HCT116 (cell line): ENCODE results near the gene ZNF432. TPM values are rescaled to one million over a fixed set of nuclear protein-coding genes. Genes with fewer than 3 reads are reported as not detected.

Experiments used
- ATAC-seq: fragments of 200-7000 bp; cut with Tn5 transposase; 2 replicates; pipeline ENCODE4 v1.9.1; 2020; ENCODE audit warnings: mild to moderate bottlenecking, moderate library complexity
- BruUV-seq: library from RNA; stranded (reverse); fragments of 400-500 nt; replicated peaks from 2 replicates; lab custom pipeline; 2021; lab: Mats Ljungman, UMichigan
- CTCF ChIA-PET: fragments of 300-600 bp; sonication (Branson Sonifier 250); formaldehyde crosslinking; loops from one replicate; lab custom pipeline; 2021; ENCODE audit warnings: antibody characterized with exemption; lab: Charles Lee
- POLR2A ChIA-PET: fragments of 300-600, 350-600 bp; sonication (Branson Sonifier 250); formaldehyde crosslinking; loops from one replicate; lab custom pipeline; 2021; ENCODE audit warnings: antibody characterized with exemption; lab: Charles Lee
- RAD21 ChIA-PET, 2 experiments: fragments of 300-600 bp; sonication (Branson Sonifier 250); formaldehyde crosslinking; loops; one replicate each; lab custom pipeline; 2023; ENCODE audit warnings: low total read pairs in 2 of 2; ENCODE audit not compliant: uncharacterized antibody in 2 of 2, unreplicated experiment in 2 of 2, low non-redundant PET in 1 of 2; lab: Charles Lee
- DNase-seq: peaks from one replicate; pipeline ENCODE4 v3.0.0-alpha.2; 2010; ENCODE audit warnings: low read depth, low spot score
- H2AFZ ChIP-seq: fragments of 200-600 bp; shearing (Covaris generic), sonication (generic); 2 replicates; pipeline ENCODE4 v1.6.1; 2017; ENCODE audit warnings: low read depth, mixed run types, mixed read lengths, antibody characterized with exemption, low read length; ENCODE audit not compliant: poor library complexity, severe bottlenecking
- H3K27ac ChIP-seq: 2 replicates; pipeline ENCODE4 v1.5.1; 2012; ENCODE audit warnings: low read depth, low read length
- H3K27me3 ChIP-seq: fragments of 200-600 bp; sonication (generic); 2 replicates; pipeline ENCODE4 v1.6.1; 2016; ENCODE audit warnings: mixed run types, low read length, mixed read lengths; ENCODE audit not compliant: insufficient read depth
- H3K36me3 ChIP-seq, 2 experiments: fragments of 200-500 bp in 1 of 2; fragments of 200-600 bp in 1 of 2; sonication (Bioruptor generic) in 1 of 2; sonication (generic) in 1 of 2; 2 replicates each; pipeline versions ENCODE4 v1.5.1 to v1.6.1; 2014 to 2016; ENCODE audit warnings: low read length in 2 of 2, inconsistent platforms in 1 of 2, mixed read lengths in 1 of 2, mixed run types in 1 of 2; ENCODE audit not compliant: insufficient read depth in 2 of 2, control insufficient read depth in 1 of 2
- H3K4me1 ChIP-seq, 2 experiments: fragments of 200-600 bp in 1 of 2; sonication (generic) in 1 of 2; 2 replicates each; pipeline versions ENCODE4 v1.5.1 to v1.6.1; 2012 to 2017; ENCODE audit warnings: low read length in 2 of 2, inconsistent platforms in 1 of 2, mild to moderate bottlenecking in 1 of 2, mixed read lengths in 1 of 2, mixed run types in 1 of 2, moderate library complexity in 1 of 2; ENCODE audit not compliant: insufficient read depth in 2 of 2, control insufficient read depth in 1 of 2
- H3K4me2 ChIP-seq: fragments of 200-600 bp; sonication (generic); 2 replicates; pipeline ENCODE4 v1.6.1; 2017; ENCODE audit warnings: mixed run types, low read length, mixed read lengths
- H3K4me3 ChIP-seq, 2 experiments: fragments of 200-600 bp in 1 of 2; sonication (generic) in 1 of 2; replicated peaks in 1 of 2; 2 replicates each; pipeline ENCODE4 v1.5.1; 2011 to 2016; ENCODE audit warnings: low read length in 2 of 2, control low read depth in 1 of 2, low read depth in 1 of 2, mild to moderate bottlenecking in 1 of 2, mixed read lengths in 1 of 2, mixed run types in 1 of 2
- H3K79me2 ChIP-seq: fragments of 200-600 bp; sonication (generic); 2 replicates; pipeline ENCODE4 v1.6.1; 2017; ENCODE audit warnings: mild to moderate bottlenecking, mixed run types, low read length, moderate library complexity, mixed read lengths; ENCODE audit not compliant: insufficient read depth
- H3K9ac ChIP-seq: fragments of 200-600 bp; sonication (generic); 2 replicates; pipeline ENCODE4 v1.6.1; 2016; ENCODE audit warnings: low read length, mixed read lengths
- H3K9me2 ChIP-seq: fragments of 200-600 bp; sonication (generic), shearing (Covaris generic); 2 replicates; pipeline ENCODE4 v1.6.1; 2017; ENCODE audit warnings: mixed run types, mild to moderate bottlenecking, moderate library complexity; ENCODE audit not compliant: insufficient read depth
- H3K9me3 ChIP-seq, 2 experiments: fragments of 200-500 bp in 1 of 2; fragments of 200-600 bp in 1 of 2; sonication (Bioruptor generic) in 1 of 2; sonication (generic) in 1 of 2; 2 replicates each; pipeline ENCODE4 v1.6.1; 2014 to 2017; ENCODE audit warnings: low read length in 2 of 2, mixed read lengths in 2 of 2, inconsistent platforms in 1 of 2, low read depth in 1 of 2, mild to moderate bottlenecking in 1 of 2, mixed run types in 1 of 2, moderate library complexity in 1 of 2; ENCODE audit not compliant: control insufficient read depth in 1 of 2, insufficient read depth in 1 of 2
- H4K20me1 ChIP-seq: fragments of 200-600 bp; sonication (generic), shearing (Covaris generic); 2 replicates; pipeline ENCODE4 v1.6.1; 2017; ENCODE audit warnings: mixed run types, mild to moderate bottlenecking, moderate library complexity; ENCODE audit not compliant: insufficient read depth
- CBX3 ChIP-seq: IDR thresholded peaks from 2 replicates; pipeline ENCODE4 v1.6.1; 2012; ENCODE audit warnings: low read depth
- EGR1 ChIP-seq: IDR thresholded peaks from 2 replicates; pipeline ENCODE4 v1.6.1; 2012; ENCODE audit warnings: low read depth
- ELF1 ChIP-seq: IDR thresholded peaks from 2 replicates; pipeline ENCODE4 v1.6.1; 2012; ENCODE audit warnings: low read depth, borderline replicate concordance
- EZH2 ChIP-seq: fragments of 200-600 bp; sonication (generic); IDR thresholded peaks from 2 replicates; pipeline ENCODE4 v1.6.1; 2017; ENCODE audit warnings: antibody characterized with exemption, mixed run types
- EZH2phosphoT487 ChIP-seq: fragments of 200-600 bp; IDR thresholded peaks from 2 replicates; pipeline ENCODE4 v1.6.1; 2018; ENCODE audit warnings: antibody characterized with exemption, borderline replicate concordance
- FOSL1 ChIP-seq: IDR thresholded peaks from 2 replicates; pipeline ENCODE4 v1.6.1; 2012; ENCODE audit warnings: low read depth
- JUND ChIP-seq: IDR thresholded peaks from 2 replicates; pipeline ENCODE4 v1.6.1; 2012
- POLR2A ChIP-seq: IDR thresholded peaks from 2 replicates; pipeline ENCODE4 v1.7.0; 2011; ENCODE audit warnings: borderline replicate concordance; ENCODE audit not compliant: insufficient read depth, insufficient read length; ENCODE audit errors: extremely low read depth
- SP1 ChIP-seq: IDR thresholded peaks from 2 replicates; pipeline ENCODE4 v1.6.1; 2012; ENCODE audit warnings: low read depth
- SRF ChIP-seq: IDR thresholded peaks from 2 replicates; pipeline ENCODE4 v1.6.1; 2012; ENCODE audit warnings: low read depth
- TCF7L2 ChIP-seq: IDR thresholded peaks from 2 replicates; pipeline ENCODE4 v1.7.0; 2011; ENCODE audit warnings: borderline replicate concordance, inconsistent platforms; ENCODE audit not compliant: insufficient read depth, insufficient read length; ENCODE audit errors: extremely low read depth
- YY1 ChIP-seq: IDR thresholded peaks from 2 replicates; pipeline ENCODE4 v1.6.1; 2011; ENCODE audit warnings: low read length, low read depth, moderate library complexity, mild to moderate bottlenecking; ENCODE audit not compliant: insufficient replicate concordance; ENCODE audit errors: extremely low read depth
- ZFX ChIP-seq: fragments of 450-650 bp; IDR thresholded peaks from 2 replicates; pipeline ENCODE4 v1.6.1; 2017
- ZNF274 ChIP-seq: fragments of 200-500 bp; sonication (Bioruptor generic); IDR thresholded peaks from 2 replicates; pipeline ENCODE4 v1.6.1; 2014; ENCODE audit warnings: mild to moderate bottlenecking, low read depth, low read length, inconsistent platforms
- intact Hi-C: fragments of 100-400 bp; cut with micrococcal nuclease; formaldehyde crosslinking; loops from 2 replicates; pipeline ENCODE4 v1.10.0; 2022
- total RNA-seq: library from RNA; stranded (reverse); gene quantifications from one replicate; pipeline ENCODE4 v1.2.1, GENCODE V29; 2021; ENCODE audit not compliant: unreplicated experiment
- TF ChIP-seq, protein P1 (sequence below): IDR thresholded peaks from 2 replicates; pipeline ENCODE4 v1.6.1; 2011; ENCODE audit warnings: mild to moderate bottlenecking, low read length, moderate library complexity; ENCODE audit not compliant: insufficient replicate concordance; ENCODE audit errors: extremely low read depth
- TF ChIP-seq, protein P2 (sequence below), 3 experiments: fragments of 200-600 bp in 1 of 3; sonication (generic) in 1 of 3; IDR thresholded peaks in 2 of 3; conservative IDR thresholded peaks in 1 of 3; 2 replicates each; pipeline ENCODE4 v1.5.1; 2012 to 2017; ENCODE audit warnings: low read depth in 2 of 3, low read length in 2 of 3, antibody characterized with exemption in 1 of 3, borderline replicate concordance in 1 of 3, control low read depth in 1 of 3, mild to moderate bottlenecking in 1 of 3, mixed read lengths in 1 of 3, mixed run types in 1 of 3, moderate library complexity in 1 of 3; ENCODE audit not compliant: insufficient read depth in 1 of 3
- TF ChIP-seq, protein P3 (sequence below): IDR thresholded peaks from 2 replicates; pipeline ENCODE4 v1.6.1; 2012; ENCODE audit warnings: low read depth
- TF ChIP-seq, protein P4 (sequence below): IDR thresholded peaks from 2 replicates; pipeline ENCODE4 v1.6.1; 2012
- TF ChIP-seq, protein P5 (sequence below): IDR thresholded peaks from 2 replicates; pipeline ENCODE4 v1.6.1; 2012

ZNF432 gene
- total RNA-seq, 1 experiment from 2014 or later, result 0.64 TPM

DNA sequence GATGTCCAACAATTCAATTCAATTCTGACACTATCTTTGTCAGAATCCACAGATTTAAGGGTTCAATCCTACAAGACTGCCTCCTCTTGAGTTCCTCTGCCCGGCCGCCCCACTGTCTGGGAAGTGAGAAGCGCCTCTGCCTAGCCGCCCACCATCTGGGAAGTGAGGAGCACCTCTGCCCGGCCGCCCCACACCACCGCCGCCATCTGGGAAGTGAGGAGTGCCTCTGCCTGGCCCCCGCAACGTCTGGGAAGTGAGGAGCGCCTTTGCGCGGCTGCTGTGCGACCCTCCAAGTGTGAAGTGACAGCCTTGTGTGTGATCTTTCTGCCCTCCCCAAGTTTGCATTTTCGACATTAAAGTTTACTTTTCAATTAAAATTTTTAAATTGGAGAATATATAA lies 26.4 kb downstream of the ZNF432 start (continued):
- TF ChIP-seq EZH2phosphoT487, result no peak
- no peak for TF ChIP-seq SRF
- no peak for TF ChIP-seq ELF1
- TF ChIP-seq SP1, result no peak
- TF ChIP-seq, all 23 proteins: peak for 0

DNA sequence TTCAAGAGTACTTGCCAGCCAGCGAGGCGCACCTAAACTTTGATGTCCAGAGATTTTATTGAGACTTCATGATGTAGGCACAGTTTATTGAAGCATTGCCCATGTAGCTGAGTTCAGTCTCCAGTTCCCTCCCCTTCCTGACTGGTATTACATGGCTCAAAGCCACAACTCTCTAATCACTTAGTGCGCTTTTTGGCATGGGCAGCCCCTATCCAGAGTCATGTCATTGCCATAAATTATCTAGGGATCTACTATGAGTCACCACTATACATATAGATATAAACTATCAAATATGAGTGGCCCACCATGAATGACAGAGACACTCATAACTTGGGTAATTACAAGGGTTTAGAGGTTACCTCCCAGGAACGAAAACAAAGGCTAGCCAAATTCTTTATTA lies 28.1 kb downstream of the ZNF432 start:
- Histone ChIP-seq H3K36me3 (peaks cover 11 to 34% of the 10 kb centered on the region in 2 experiments; a peak in 3 of 4 replicates), H3K9me3 (peaks cover 8 to 22% of the 10 kb centered on the region in 2 experiments; a peak in 2 of 4 replicates), H3K4me2 (no peak overlapping the region), H3K9me2 (no peaks in the 10 kb centered on the region), H3K27me3 (no peaks in the 10 kb centered on the region), H3K27ac (no peak overlapping the region), H2AFZ (no peak overlapping the region), H3K79me2 (no peaks in the 10 kb centered on the region), H3K4me3 (no peak overlapping the region), H4K20me1 (no peaks in the 10 kb centered on the region), H3K9ac (no peak overlapping the region), H3K4me1 (no peaks in the 10 kb centered on the region)
- ChIA-PET RAD21 (no interaction called here), CTCF (no interaction called here), POLR2A (no interaction called here)
- intact Hi-C loops, result no loop called here
- no TSS peak for BruUV-seq
- no peak for ATAC-seq
- no peak for DNase-seq
- no peak for TF ChIP-seq EZH2
- TF ChIP-seq CBX3, result no peak
- TF ChIP-seq, protein P1, sequence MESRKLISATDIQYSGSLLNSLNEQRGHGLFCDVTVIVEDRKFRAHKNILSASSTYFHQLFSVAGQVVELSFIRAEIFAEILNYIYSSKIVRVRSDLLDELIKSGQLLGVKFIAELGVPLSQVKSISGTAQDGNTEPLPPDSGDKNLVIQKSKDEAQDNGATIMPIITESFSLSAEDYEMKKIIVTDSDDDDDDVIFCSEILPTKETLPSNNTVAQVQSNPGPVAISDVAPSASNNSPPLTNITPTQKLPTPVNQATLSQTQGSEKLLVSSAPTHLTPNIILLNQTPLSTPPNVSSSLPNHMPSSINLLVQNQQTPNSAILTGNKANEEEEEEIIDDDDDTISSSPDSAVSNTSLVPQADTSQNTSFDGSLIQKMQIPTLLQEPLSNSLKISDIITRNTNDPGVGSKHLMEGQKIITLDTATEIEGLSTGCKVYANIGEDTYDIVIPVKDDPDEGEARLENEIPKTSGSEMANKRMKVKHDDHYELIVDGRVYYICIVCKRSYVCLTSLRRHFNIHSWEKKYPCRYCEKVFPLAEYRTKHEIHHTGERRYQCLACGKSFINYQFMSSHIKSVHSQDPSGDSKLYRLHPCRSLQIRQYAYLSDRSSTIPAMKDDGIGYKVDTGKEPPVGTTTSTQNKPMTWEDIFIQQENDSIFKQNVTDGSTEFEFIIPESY, result no peak
- no peak for TF ChIP-seq ZNF274
- TF ChIP-seq, protein P2, sequence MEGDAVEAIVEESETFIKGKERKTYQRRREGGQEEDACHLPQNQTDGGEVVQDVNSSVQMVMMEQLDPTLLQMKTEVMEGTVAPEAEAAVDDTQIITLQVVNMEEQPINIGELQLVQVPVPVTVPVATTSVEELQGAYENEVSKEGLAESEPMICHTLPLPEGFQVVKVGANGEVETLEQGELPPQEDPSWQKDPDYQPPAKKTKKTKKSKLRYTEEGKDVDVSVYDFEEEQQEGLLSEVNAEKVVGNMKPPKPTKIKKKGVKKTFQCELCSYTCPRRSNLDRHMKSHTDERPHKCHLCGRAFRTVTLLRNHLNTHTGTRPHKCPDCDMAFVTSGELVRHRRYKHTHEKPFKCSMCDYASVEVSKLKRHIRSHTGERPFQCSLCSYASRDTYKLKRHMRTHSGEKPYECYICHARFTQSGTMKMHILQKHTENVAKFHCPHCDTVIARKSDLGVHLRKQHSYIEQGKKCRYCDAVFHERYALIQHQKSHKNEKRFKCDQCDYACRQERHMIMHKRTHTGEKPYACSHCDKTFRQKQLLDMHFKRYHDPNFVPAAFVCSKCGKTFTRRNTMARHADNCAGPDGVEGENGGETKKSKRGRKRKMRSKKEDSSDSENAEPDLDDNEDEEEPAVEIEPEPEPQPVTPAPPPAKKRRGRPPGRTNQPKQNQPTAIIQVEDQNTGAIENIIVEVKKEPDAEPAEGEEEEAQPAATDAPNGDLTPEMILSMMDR (IDR thresholded peaks at IDR 0.05 in 2 of 3, conservative IDR thresholded peaks at IDR 0.05 in 1 of 3; ENCODE audit: borderline replicate concordance in 1 of 3, insufficient read depth in 1 of 3, low read depth in 2 of 3, low read length in 2 of 3), result no peak
- no peak for TF ChIP-seq JUND
- no peak for TF ChIP-seq FOSL1
- TF ChIP-seq POLR2A, result no peak
- no peak for TF ChIP-seq ZFX
- TF ChIP-seq, protein P3, sequence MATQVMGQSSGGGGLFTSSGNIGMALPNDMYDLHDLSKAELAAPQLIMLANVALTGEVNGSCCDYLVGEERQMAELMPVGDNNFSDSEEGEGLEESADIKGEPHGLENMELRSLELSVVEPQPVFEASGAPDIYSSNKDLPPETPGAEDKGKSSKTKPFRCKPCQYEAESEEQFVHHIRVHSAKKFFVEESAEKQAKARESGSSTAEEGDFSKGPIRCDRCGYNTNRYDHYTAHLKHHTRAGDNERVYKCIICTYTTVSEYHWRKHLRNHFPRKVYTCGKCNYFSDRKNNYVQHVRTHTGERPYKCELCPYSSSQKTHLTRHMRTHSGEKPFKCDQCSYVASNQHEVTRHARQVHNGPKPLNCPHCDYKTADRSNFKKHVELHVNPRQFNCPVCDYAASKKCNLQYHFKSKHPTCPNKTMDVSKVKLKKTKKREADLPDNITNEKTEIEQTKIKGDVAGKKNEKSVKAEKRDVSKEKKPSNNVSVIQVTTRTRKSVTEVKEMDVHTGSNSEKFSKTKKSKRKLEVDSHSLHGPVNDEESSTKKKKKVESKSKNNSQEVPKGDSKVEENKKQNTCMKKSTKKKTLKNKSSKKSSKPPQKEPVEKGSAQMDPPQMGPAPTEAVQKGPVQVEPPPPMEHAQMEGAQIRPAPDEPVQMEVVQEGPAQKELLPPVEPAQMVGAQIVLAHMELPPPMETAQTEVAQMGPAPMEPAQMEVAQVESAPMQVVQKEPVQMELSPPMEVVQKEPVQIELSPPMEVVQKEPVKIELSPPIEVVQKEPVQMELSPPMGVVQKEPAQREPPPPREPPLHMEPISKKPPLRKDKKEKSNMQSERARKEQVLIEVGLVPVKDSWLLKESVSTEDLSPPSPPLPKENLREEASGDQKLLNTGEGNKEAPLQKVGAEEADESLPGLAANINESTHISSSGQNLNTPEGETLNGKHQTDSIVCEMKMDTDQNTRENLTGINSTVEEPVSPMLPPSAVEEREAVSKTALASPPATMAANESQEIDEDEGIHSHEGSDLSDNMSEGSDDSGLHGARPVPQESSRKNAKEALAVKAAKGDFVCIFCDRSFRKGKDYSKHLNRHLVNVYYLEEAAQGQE, result no peak
- TF ChIP-seq, protein P4, sequence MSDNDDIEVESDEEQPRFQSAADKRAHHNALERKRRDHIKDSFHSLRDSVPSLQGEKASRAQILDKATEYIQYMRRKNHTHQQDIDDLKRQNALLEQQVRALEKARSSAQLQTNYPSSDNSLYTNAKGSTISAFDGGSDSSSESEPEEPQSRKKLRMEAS, result no peak
- no peak for TF ChIP-seq EZH2phosphoT487
- no peak for TF ChIP-seq TCF7L2
- no peak for TF ChIP-seq SRF
- TF ChIP-seq, protein P5, sequence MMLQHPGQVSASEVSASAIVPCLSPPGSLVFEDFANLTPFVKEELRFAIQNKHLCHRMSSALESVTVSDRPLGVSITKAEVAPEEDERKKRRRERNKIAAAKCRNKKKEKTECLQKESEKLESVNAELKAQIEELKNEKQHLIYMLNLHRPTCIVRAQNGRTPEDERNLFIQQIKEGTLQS, result no peak
- no peak for TF ChIP-seq EGR1
- TF ChIP-seq YY1, result no peak
- TF ChIP-seq SP1, result no peak
